ENCODE data around the gene AKAP6. TPM values are rescaled to one million over a fixed set of nuclear protein-coding genes. Genes with fewer than 3 reads are reported as not detected.

Gene AKAP6
- total RNA-seq, 1 experiment from 2014 or later, result 1.1 TPM

DNA sequence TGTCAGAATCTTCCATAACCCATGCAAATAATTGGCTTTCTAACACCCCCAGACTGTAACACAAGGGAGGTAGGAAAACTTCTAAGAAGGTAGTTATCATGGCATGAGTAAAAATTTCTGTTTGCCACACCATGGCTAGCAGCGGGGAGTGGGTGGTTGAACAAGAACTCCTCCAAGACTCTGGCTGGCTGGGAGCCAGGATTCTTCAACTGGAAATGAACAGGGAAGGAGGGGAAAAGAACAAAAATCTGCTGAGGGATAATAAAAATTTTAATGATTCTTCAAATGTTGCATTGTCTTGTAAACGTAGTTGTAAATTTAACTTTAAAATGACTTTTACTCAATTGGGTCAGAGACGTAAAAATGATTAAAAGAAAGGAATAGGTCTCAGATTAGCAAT, 78.9 kb downstream of the AKAP6 start:
- no peak for DNase-seq
- H2BK5ac ChIP-seq (ENCODE audit: insufficient read length, low read length), result no peak overlapping the region
- H2BK12ac ChIP-seq (ENCODE audit: insufficient read length, low read depth, low read length), result no peak overlapping the region
- H3K27me3 ChIP-seq (ENCODE audit: insufficient read depth, low read length), result no peaks in the 10 kb centered on the region
- H4K20me1 ChIP-seq (ENCODE audit: control insufficient read depth, insufficient read depth, insufficient read length), result no peaks in the 10 kb centered on the region
- no peak overlapping the region for H3K27ac ChIP-seq (ENCODE audit: insufficient read length, low read depth, low read length)
- H3K9me3 ChIP-seq (ENCODE audit: control insufficient read depth, low read depth, low read length), result no peaks in the 10 kb centered on the region
- Mint-ChIP-seq H3K4me3 (no peak overlapping the region), H3K4me1 (peaks cover 0 to 4% of the 10 kb centered on the region in 2 experiments; a peak in 2 of 4 replicates), H3K9me3 (no peaks in the 10 kb centered on the region), H3K27ac (no peak overlapping the region; a peak in 1 of 7 replicates), H3K27me3 (ENCODE audit: low read depth) (no peaks in the 10 kb centered on the region), H3K36me3 (ENCODE audit: insufficient read depth in 1 of 3, low read depth in 3 of 3) (no peaks in the 10 kb centered on the region)
- TF ChIP-seq, protein P1, sequence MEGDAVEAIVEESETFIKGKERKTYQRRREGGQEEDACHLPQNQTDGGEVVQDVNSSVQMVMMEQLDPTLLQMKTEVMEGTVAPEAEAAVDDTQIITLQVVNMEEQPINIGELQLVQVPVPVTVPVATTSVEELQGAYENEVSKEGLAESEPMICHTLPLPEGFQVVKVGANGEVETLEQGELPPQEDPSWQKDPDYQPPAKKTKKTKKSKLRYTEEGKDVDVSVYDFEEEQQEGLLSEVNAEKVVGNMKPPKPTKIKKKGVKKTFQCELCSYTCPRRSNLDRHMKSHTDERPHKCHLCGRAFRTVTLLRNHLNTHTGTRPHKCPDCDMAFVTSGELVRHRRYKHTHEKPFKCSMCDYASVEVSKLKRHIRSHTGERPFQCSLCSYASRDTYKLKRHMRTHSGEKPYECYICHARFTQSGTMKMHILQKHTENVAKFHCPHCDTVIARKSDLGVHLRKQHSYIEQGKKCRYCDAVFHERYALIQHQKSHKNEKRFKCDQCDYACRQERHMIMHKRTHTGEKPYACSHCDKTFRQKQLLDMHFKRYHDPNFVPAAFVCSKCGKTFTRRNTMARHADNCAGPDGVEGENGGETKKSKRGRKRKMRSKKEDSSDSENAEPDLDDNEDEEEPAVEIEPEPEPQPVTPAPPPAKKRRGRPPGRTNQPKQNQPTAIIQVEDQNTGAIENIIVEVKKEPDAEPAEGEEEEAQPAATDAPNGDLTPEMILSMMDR (conservative IDR thresholded peaks at IDR 0.05), result no peak
- H3K56ac ChIP-seq (ENCODE audit: insufficient read length, low read depth, low read length), result no peak overlapping the region
- H3K79me2 ChIP-seq (ENCODE audit: insufficient read depth, low read length), result no peaks in the 10 kb centered on the region
- no peak overlapping the region for H3T11ph ChIP-seq (ENCODE audit: low read length)
- no peak overlapping the region for H3K4me2 ChIP-seq (ENCODE audit: insufficient read depth, insufficient read length, low read length)
- WGBS (ENCODE audit: extremely low coverage, insufficient read length, low lambda C conversion rate), result no CpG with 5 or more reads among the region's 3 CpGs
- H3K4me1 ChIP-seq (ENCODE audit: insufficient read depth, low read length), result no peaks in the 10 kb centered on the region
- no peak overlapping the region for H2BK120ac ChIP-seq (ENCODE audit: low read depth, low read length, poor library complexity, severe bottlenecking)
- H2BK20ac ChIP-seq (ENCODE audit: low read depth, low read length, poor library complexity, severe bottlenecking), result no peak overlapping the region
- no peak overlapping the region for H2AK5ac ChIP-seq (ENCODE audit: insufficient read length, low read length)
- no peaks in the 10 kb centered on the region for H3K79me1 ChIP-seq (ENCODE audit: insufficient read depth, low read depth, low read length, poor library complexity, severe bottlenecking)
- H3K23me2 ChIP-seq (ENCODE audit: insufficient read length, low read depth, low read length, poor library complexity, severe bottlenecking), result no peaks in the 10 kb centered on the region
- no peak overlapping the region for H4K91ac ChIP-seq (ENCODE audit: insufficient read length, low read depth, low read length)
- no peak overlapping the region for H3K18ac ChIP-seq (ENCODE audit: insufficient read length, low read depth, low read length)
- H2AFZ ChIP-seq (ENCODE audit: low read length), result no peak overlapping the region
- H3K9ac ChIP-seq (ENCODE audit: extremely low read depth, insufficient read length, low read length), result no peak overlapping the region
- no peak overlapping the region for H4K5ac ChIP-seq (ENCODE audit: insufficient read length, low read depth, low read length)
- no peak overlapping the region for H3K23ac ChIP-seq (ENCODE audit: insufficient read length, low read depth, low read length)
- no peak overlapping the region for H3K4ac ChIP-seq (ENCODE audit: low read depth, low read length)
- H4K8ac ChIP-seq (replicated peaks; ENCODE audit: insufficient read length, low read depth, low read length), result no peak overlapping the region
- no peak overlapping the region for H3K14ac ChIP-seq (ENCODE audit: insufficient read depth, low read length)
- H2BK15ac ChIP-seq (ENCODE audit: low read depth, low read length), result no peak overlapping the region

Data from H9 (cell line).